Naive thymus-derived CD4-positive, alpha-beta T cell (primary cell): ENCODE measurements around the gene CUL4A. TPM values are rescaled to one million over a fixed set of nuclear protein-coding genes. Genes with fewer than 3 reads are reported as not detected.
A peak's percentile ranks its signal among the peaks of the same experiment; 100 is the strongest.

ENCODE experiments used
- ATAC-seq: fragments of 150-1000 bp; cut with Tn5 transposase; 2 replicates; pipeline ENCODE4 v1.10.0; 2021; ENCODE audit warnings: mild to moderate bottlenecking, moderate library complexity
- CTCF ChIA-PET: fragments of 350-600 bp; sonication (Branson Sonifier 250); formaldehyde crosslinking; loops from one replicate; lab custom pipeline; 2021; ENCODE audit warnings: antibody characterized with exemption; lab: Charles Lee
- POLR2A ChIA-PET: fragments of 350-600 bp; sonication (Branson Sonifier 250); formaldehyde crosslinking; loops from one replicate; lab custom pipeline; 2021; ENCODE audit warnings: antibody characterized with exemption, inconsistent platforms; lab: Charles Lee
- DNase-seq, 9 donors: peaks; one replicate each; pipeline versions ENCODE4 v3.0.0 to v3.0.0-alpha.2; 2020 to 2022; ENCODE audit warnings: mixed read lengths in 1 of 9
- H3K27ac ChIP-seq: one replicate; pipeline ENCODE4 v1.7.0; 2013; ENCODE audit warnings: mild to moderate bottlenecking, low read depth, low read length, moderate library complexity
- H3K27me3 ChIP-seq, 2 donors: one replicate each; pipeline ENCODE4 v1.7.0; 2013; ENCODE audit warnings: low read length in 2 of 2, mild to moderate bottlenecking in 2 of 2, moderate library complexity in 2 of 2; ENCODE audit not compliant: control insufficient read depth in 2 of 2, insufficient read depth in 2 of 2
- H3K36me3 ChIP-seq, 3 experiments: 1 replicate in 2 of 3; 2 replicates in 1 of 3; pipeline ENCODE4 v1.7.0; 2013; ENCODE audit warnings: low read length in 3 of 3, mild to moderate bottlenecking in 3 of 3, moderate library complexity in 1 of 3; ENCODE audit not compliant: insufficient read depth in 3 of 3, control insufficient read depth in 2 of 3
- H3K4me1 ChIP-seq, 2 donors: one replicate each; pipeline ENCODE4 v1.7.0; 2013; ENCODE audit warnings: low read length in 2 of 2, mild to moderate bottlenecking in 2 of 2, moderate library complexity in 1 of 2; ENCODE audit not compliant: control insufficient read depth in 2 of 2, insufficient read depth in 2 of 2
- H3K4me3 ChIP-seq: 2 replicates; pipeline ENCODE4 v1.7.0; 2013; ENCODE audit warnings: mild to moderate bottlenecking, low read length
- H3K9me3 ChIP-seq, 3 experiments: 1 replicate in 2 of 3; 2 replicates in 1 of 3; pipeline ENCODE4 v1.7.0; 2013; ENCODE audit warnings: low read length in 3 of 3; ENCODE audit not compliant: control insufficient read depth in 2 of 3
- H3K27ac Mint-ChIP-seq, 9 donors: one replicate each; pipeline ENCODE4 v1.8.0; 2020 to 2022; ENCODE audit warnings: mixed read lengths in 9 of 9, mild to moderate bottlenecking in 8 of 9, moderate library complexity in 5 of 9, inconsistent platforms in 2 of 9
- H3K27me3 Mint-ChIP-seq, 5 donors: one replicate each; pipeline ENCODE4 v1.8.0; 2021 to 2022; ENCODE audit warnings: mixed read lengths in 5 of 5, mild to moderate bottlenecking in 1 of 5
- H3K36me3 Mint-ChIP-seq, 5 donors: one replicate each; pipeline ENCODE4 v1.8.0; 2020 to 2022; ENCODE audit warnings: mixed read lengths in 5 of 5, mild to moderate bottlenecking in 3 of 5, inconsistent platforms in 1 of 5
- H3K4me1 Mint-ChIP-seq, 7 donors: one replicate each; pipeline ENCODE4 v1.8.0; 2020 to 2022; ENCODE audit warnings: mixed read lengths in 7 of 7, mild to moderate bottlenecking in 3 of 7, inconsistent platforms in 1 of 7
- H3K4me3 Mint-ChIP-seq, 10 donors: one replicate each; pipeline ENCODE4 v1.8.0; 2020 to 2022; ENCODE audit warnings: mild to moderate bottlenecking in 10 of 10, mixed read lengths in 10 of 10, moderate library complexity in 6 of 10, inconsistent platforms in 2 of 10
- H3K9me3 Mint-ChIP-seq, 11 donors: one replicate each; pipeline ENCODE4 v1.8.0; 2020 to 2022; ENCODE audit warnings: mixed read lengths in 11 of 11, mild to moderate bottlenecking in 4 of 11, inconsistent platforms in 1 of 11, moderate library complexity in 1 of 11
- intact Hi-C, 2 donors: fragments of 100-400 bp; cut with micrococcal nuclease; formaldehyde crosslinking; loops; one replicate each; pipeline ENCODE4 v1.15.1; 2023
- polyA plus RNA-seq, 2 donors: library from polyadenylated mRNA; unstranded; fragments of 300-500 nt; fragmentation: Illumina TruSeq; gene quantifications; one replicate each; pipeline ENCODE4 v1.2.3, GENCODE V29; 2021
- total RNA-seq, 6 experiments: library from RNA in 5 of 6; stranded (reverse) in 5 of 6; gene quantifications; 1 replicate in 5 of 6; 2 replicates in 1 of 6; pipeline ENCODE4 v1.2.3 and lab custom pipeline; 2021 to 2026

Gene CUL4A
- total and polyA plus RNA-seq, 7 experiments from 2014 or later: 35.0 to 94.7 (median 77.5) TPM

DNA sequence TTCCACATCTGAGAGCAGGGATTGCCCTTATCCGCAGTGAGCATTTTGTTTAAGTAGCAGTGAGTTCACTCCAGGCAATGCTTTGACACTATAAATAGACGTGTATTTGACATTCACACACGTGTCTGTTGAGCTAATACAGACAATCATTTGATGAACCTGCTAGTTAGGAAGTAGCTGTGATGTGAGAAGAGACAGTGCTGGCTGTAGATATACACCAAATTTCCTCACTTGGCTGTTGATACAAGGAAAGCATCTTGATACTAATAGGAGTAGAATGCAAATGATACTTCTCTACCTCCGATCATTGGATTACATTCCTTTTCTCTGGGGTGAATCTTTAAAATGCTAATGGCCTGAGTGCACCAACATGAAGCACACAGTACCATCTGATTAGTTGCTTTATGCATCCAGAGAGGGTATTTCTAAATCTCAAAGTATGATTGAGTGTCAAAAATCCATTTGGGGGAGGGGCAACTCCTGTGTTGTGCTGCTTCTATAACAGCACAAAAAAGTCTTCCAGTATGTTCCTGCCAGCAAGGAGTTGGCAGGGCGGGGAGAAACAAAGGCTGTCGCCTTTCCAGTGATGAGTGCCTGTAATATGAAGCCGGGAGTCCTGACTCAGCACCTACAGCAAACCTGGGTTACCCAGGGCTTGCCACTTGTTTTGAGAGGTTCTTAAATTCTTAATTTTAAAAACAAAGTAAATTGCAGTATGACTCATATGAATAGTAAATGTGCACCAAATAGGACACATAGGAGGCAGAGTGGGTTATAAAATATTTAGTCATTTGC is 7.0 kb downstream of the CUL4A start:
- Histone ChIP-seq H3K4me1 (peaks cover 21 to 32% of the 10 kb centered on the region in 2 donors), H3K27me3 (no peaks in the 10 kb centered on the region), H3K36me3 (peaks cover 0 to 28% (median 3%) of the 10 kb centered on the region in 3 experiments), H3K9me3 (no peaks in the 10 kb centered on the region), H3K27ac (peak overlapping the region; percentile 6), H3K4me3 (no peak overlapping the region)
- Mint-ChIP-seq H3K4me3 (no peak overlapping the region), H3K27me3 (no peaks in the 10 kb centered on the region), H3K36me3 (peaks cover 3 to 18% (median 10%) of the 10 kb centered on the region in 5 donors), H3K27ac (peak overlapping the region in 1 of 9 donors; percentile 74), H3K4me1 (peaks cover 19 to 30% (median 23%) of the 10 kb centered on the region in 7 donors), H3K9me3 (peaks cover 0 to 5% (median 0%) of the 10 kb centered on the region in 11 donors)
- ChIA-PET POLR2A (no interaction called here), CTCF (interaction anchor here (0.8 kb wide), 1 partner anchor 449 kb away, joined by 3 read pairs; no protein-coding TSS in a partner anchor)
- ATAC-seq: no peak
- intact Hi-C loops: no loop called here
- no peak for DNase-seq

DNA sequence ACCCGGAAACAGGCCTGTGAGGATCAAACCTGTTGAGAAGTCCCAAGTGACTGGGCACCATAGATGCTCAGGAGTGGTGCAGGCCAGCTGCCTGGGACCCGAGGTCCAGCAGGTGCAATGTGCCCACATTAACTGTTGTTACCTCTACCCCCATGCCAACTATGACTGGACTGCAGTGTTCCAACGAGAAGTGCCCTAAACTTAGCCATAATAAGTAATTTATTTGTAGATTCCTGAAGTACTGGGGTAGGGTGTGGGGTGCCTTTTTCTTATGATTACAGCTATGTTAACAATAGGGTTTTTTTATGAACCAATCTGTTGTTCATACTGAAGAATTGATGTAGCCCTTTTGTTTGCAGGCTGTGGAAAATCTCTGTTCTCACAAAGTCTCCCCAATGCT is 9.2 kb downstream of the CUL4A start:
- Histone ChIP-seq H3K4me1 (peaks cover 17 to 24% of the 10 kb centered on the region in 2 donors), H3K27ac (no peak overlapping the region), H3K4me3 (no peak overlapping the region), H3K36me3 (peaks cover 0 to 48% (median 4%) of the 10 kb centered on the region in 3 experiments), H3K27me3 (no peaks in the 10 kb centered on the region), H3K9me3 (no peaks in the 10 kb centered on the region)
- H3K36me3 Mint-ChIP-seq: peaks cover 5 to 23% (median 14%) of the 10 kb centered on the region in 5 donors
- peaks cover 15 to 24% (median 22%) of the 10 kb centered on the region in 7 donors for H3K4me1 Mint-ChIP-seq
- ATAC-seq (no peak), DNase-seq (no peak)
- no peaks in the 10 kb centered on the region for H3K27me3 Mint-ChIP-seq
- H3K4me3 Mint-ChIP-seq: no peak overlapping the region
- POLR2A ChIA-PET: interaction anchor here (0.8 to 1.4 kb wide), 2 partner anchors 124 to 1101 kb away, joined by 3 read pairs; no protein-coding TSS in a partner anchor
- H3K9me3 Mint-ChIP-seq: no peaks in the 10 kb centered on the region
- intact Hi-C loops: no loop called here
- peak overlapping the region in 1 of 9 donors; percentile 0 for H3K27ac Mint-ChIP-seq
- CTCF ChIA-PET: no interaction called here

DNA sequence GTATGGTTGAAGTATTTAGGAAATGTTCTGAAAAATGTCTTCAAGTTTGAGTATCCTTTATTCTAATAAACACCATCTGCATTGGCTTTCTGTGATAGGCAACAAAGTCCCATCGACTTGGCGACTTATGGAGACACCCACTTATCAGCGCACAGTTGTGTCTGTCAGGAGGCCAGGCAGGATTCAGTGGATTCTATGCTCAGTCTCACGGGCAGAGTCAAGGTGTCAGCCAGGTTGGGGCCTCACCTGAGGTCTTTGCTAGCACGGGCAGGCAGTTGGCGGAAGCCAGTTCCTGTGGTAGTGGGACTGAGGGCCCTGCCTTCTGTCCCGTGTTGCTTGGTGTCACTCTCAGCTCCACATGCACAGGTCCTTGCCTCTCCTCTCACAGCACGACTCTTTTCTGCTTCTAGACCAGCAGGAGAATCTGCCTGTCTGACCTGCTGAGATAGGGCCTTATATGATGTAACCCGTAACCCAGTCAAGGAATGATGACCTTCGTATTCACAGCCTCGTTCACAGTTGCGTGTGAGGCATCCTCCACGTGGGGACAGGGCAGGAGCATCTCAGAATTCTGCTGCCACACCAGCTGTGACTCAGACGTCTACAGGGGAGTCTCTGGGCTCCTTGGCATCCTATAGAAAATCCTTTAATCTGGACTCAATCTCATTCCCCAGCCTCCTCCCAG is 10.0 kb downstream of the CUL4A start:
- no peaks in the 10 kb centered on the region for H3K9me3 ChIP-seq
- ChIA-PET POLR2A (interaction anchor here (1.4 kb wide), 1 partner anchor 1100 kb away, joined by 3 read pairs; no protein-coding TSS in a partner anchor), CTCF (interaction anchor here (0.5 to 0.8 kb wide), 2 partner anchors 27 to 55 kb away, joined by 3 to 5 read pairs; no protein-coding TSS in a partner anchor)
- Mint-ChIP-seq H3K4me3 (no peak overlapping the region), H3K9me3 (no peaks in the 10 kb centered on the region), H3K36me3 (peaks cover 7 to 24% (median 15%) of the 10 kb centered on the region in 5 donors), H3K27ac (peak overlapping the region in 1 of 9 donors; percentile 57), H3K4me1 (peaks cover 15 to 24% (median 18%) of the 10 kb centered on the region in 7 donors), H3K27me3 (no peaks in the 10 kb centered on the region)
- no peaks in the 10 kb centered on the region for H3K27me3 ChIP-seq
- no peak overlapping the region for H3K4me3 ChIP-seq
- ATAC-seq (no peak), DNase-seq (no peak)
- H3K36me3 ChIP-seq: peaks cover 0 to 54% (median 9%) of the 10 kb centered on the region in 3 experiments
- intact Hi-C loops: no loop called here
- peaks cover 10 to 16% of the 10 kb centered on the region in 2 donors for H3K4me1 ChIP-seq
- no peak overlapping the region for H3K27ac ChIP-seq

DNA sequence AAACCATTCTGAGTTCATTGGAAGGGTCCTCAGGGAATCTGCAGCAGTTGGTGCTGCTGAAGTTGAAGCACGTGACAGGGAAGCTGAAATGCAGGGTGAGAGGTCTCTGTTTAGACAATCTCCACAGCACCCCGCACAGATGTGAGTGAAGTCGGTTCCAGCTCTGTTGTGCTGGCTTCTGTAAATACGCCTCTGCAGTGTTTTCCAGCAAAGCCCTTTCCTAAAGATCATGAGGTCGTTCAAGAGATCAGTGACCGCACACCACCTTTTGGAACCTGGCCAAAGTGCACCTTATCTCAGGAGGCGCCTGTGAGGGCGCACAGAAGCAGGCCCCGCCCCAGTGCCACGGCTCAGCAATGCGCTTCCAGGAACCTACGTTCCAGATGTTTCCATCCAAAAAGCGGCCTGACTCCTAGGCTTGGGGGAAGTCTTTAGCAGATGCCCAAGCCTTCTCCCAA is 10.8 kb downstream of the CUL4A start:
- Mint-ChIP-seq H3K36me3 (peaks cover 10 to 31% (median 22%) of the 10 kb centered on the region in 5 donors), H3K4me3 (no peak overlapping the region), H3K27me3 (no peaks in the 10 kb centered on the region), H3K27ac (peak overlapping the region in 1 of 9 donors; percentile 62), H3K4me1 (peaks cover 15 to 26% (median 20%) of the 10 kb centered on the region in 7 donors), H3K9me3 (no peaks in the 10 kb centered on the region)
- Histone ChIP-seq H3K4me3 (no peak overlapping the region), H3K27me3 (no peaks in the 10 kb centered on the region), H3K4me1 (peaks cover 2 to 8% of the 10 kb centered on the region in 2 donors), H3K9me3 (no peaks in the 10 kb centered on the region), H3K27ac (no peak overlapping the region), H3K36me3 (peaks cover 0 to 62% (median 9%) of the 10 kb centered on the region in 3 experiments)
- ChIA-PET CTCF (interaction anchor here (0.8 kb wide), 1 partner anchor 28 kb away, joined by 3 read pairs; no protein-coding TSS in a partner anchor), POLR2A (no interaction called here)
- DNase-seq: no peak
- no peak for ATAC-seq
- intact Hi-C loops: no loop called here

DNA sequence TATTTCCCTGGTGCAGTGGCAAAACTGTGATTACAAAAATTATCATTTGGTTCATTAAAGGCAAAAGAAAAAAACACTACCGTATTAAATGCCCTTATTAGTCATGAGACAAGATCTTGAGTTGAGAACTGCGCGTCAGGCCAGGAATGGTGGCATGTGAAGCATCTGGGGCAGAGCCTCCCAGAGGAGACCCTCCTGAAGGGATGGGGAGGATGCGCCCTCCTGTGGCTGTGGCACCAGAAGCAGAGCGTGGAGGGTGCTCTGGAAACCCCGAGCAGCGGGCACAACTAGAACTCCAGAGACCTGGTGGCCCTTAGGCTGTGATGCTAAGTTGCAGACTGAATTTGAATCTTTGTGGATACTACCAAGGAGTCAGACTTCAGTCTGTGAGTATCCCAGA is 11.5 kb downstream of the CUL4A start:
- Histone ChIP-seq H3K9me3 (no peaks in the 10 kb centered on the region), H3K27me3 (no peaks in the 10 kb centered on the region), H3K36me3 (peaks cover 0 to 69% (median 9%) of the 10 kb centered on the region in 3 experiments), H3K4me3 (no peak overlapping the region), H3K4me1 (peaks cover 0 to under 1% of the 10 kb centered on the region in 2 donors), H3K27ac (no peak overlapping the region)
- Mint-ChIP-seq H3K27me3 (no peaks in the 10 kb centered on the region), H3K9me3 (no peaks in the 10 kb centered on the region), H3K27ac (peak overlapping the region in 4 of 9 donors; percentile 15 to 59 (median 47)), H3K4me1 (peaks cover 15 to 26% (median 20%) of the 10 kb centered on the region in 7 donors), H3K4me3 (no peak overlapping the region), H3K36me3 (peaks cover 10 to 32% (median 23%) of the 10 kb centered on the region in 5 donors)
- POLR2A ChIA-PET: no interaction called here
- CTCF ChIA-PET: no interaction called here
- DNase-seq (peak in 3 of 9 donors; percentile 12 to 24 (median 20)), ATAC-seq (peak; percentile 65)
- intact Hi-C loops: loop anchor here in 1 of 2 donors (1.0 kb wide), 1 partner anchor 279 kb away; no protein-coding TSS in a partner anchor

DNA sequence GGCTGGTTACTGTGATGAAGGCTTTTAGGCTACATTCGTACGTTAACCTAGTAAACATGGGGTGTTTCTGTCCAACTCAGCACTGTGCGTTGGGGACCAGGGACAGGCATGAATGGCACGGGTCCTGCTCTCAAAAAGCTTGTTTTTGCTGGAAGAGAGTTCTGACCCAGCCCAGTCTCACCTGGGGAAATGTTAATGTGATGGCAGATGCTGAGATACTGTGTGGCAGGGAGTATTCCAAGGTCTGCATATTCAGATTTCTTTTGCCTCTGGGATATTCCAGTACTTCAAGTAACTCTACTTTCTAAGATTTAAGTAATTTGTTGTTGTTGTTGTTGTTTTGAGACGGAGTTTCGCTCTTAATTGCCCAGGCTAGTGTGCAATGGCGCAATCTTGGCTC is 13.7 kb downstream of the CUL4A start:
- Histone ChIP-seq H3K4me1 (no peaks in the 10 kb centered on the region), H3K27me3 (no peaks in the 10 kb centered on the region), H3K27ac (no peak overlapping the region), H3K9me3 (no peaks in the 10 kb centered on the region), H3K36me3 (peaks cover 3 to 88% (median 9%) of the 10 kb centered on the region in 3 experiments), H3K4me3 (no peak overlapping the region)
- Mint-ChIP-seq H3K27ac (peak overlapping the region in 3 of 9 donors; percentile 36 to 60 (median 56)), H3K4me3 (no peak overlapping the region), H3K27me3 (no peaks in the 10 kb centered on the region), H3K36me3 (peaks cover 12 to 45% (median 34%) of the 10 kb centered on the region in 5 donors), H3K9me3 (no peaks in the 10 kb centered on the region), H3K4me1 (peaks cover 13 to 26% (median 19%) of the 10 kb centered on the region in 7 donors)
- POLR2A ChIA-PET: no interaction called here
- intact Hi-C loops: no loop called here
- DNase-seq (no peak), ATAC-seq (no peak)
- CTCF ChIA-PET: no interaction called here
